HG02840 (cell line): Measurements from ENCODE around the gene MYH9.

Source experiments
- ATAC-seq: cut with Tn5 transposase; IDR thresholded peaks from one replicate; pipeline ENCODE4 v1.9.1; 2021; ENCODE audit warnings: mild to moderate bottlenecking, moderate library complexity, moderate number of reproducible peaks; ENCODE audit not compliant: unreplicated experiment, low FRiP score

The MYH9 gene

GRCh38 chr22:36351921-36352802 lies 35.6 kb downstream of the MYH9 start:
- ATAC-seq, result no peak

DNA sequence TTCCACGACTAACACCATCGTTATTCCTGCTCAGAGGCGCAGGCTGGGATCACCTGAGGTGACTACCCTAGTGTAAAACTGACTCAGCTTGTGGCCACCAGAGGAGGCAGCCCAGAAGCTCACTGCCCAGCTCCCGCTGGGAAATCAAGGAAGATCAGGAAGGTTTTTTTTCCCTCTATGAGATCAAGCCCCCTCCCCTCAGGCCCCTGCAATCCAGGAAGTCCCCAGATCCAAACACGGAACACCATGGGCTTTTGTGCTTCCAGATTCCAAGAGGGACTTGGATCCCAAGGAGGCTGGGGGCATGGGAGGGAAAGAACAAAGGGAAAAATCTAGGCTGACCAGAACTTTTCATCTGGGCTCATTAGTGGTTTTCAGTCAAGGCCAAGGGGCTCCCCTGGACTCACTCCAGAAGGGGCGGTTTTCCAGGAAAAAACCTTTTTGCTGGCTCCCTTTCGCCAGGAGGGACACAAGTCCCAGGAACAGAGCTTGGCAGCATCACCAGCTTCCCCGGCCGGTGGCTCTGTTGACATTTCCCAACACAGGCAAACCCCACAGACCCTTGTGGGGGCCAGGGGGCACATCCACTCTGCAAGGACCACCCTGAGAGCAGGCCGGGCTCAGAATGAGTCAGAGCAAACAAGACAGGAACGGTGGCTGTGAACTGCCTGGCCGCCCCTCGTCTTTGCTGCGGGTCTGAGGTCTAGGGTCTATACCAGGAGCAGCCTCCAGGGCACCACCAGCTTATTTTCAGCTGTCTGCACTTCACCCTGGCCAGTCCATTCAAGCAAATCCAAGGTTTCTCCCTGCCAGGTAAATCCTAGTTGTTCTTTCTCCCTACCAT lies 36.8 kb downstream of the MYH9 start:
- no peak for ATAC-seq

GRCh38 chr22:36349726-36350125 lies 38.0 kb downstream of the MYH9 start:
- no peak for ATAC-seq

- ATAC-seq, result no peak
Measured at GRCh38 chr22:36348760-36349159, 39.0 kb downstream of the MYH9 start.

DNA sequence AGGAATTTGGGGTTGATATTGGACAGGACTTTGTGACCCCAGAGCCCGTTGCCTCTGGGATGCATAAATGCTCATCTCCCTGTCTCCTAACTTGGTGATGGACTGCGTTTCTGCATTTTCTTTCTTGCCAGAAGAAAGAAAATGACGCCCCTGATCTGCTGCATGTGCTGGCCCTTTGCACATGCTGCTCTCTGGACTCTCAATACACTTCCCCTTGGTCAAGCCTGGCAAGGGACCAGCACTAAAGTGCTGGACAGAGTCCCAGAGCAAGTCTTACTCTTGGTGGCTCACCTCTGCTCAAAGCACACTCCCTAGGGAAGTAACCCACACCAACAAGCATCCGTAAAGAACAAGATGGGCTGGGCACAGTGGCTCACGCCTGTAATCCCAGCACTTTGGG lies 40.7 kb downstream of the MYH9 start:
- ATAC-seq, result no peak

DNA sequence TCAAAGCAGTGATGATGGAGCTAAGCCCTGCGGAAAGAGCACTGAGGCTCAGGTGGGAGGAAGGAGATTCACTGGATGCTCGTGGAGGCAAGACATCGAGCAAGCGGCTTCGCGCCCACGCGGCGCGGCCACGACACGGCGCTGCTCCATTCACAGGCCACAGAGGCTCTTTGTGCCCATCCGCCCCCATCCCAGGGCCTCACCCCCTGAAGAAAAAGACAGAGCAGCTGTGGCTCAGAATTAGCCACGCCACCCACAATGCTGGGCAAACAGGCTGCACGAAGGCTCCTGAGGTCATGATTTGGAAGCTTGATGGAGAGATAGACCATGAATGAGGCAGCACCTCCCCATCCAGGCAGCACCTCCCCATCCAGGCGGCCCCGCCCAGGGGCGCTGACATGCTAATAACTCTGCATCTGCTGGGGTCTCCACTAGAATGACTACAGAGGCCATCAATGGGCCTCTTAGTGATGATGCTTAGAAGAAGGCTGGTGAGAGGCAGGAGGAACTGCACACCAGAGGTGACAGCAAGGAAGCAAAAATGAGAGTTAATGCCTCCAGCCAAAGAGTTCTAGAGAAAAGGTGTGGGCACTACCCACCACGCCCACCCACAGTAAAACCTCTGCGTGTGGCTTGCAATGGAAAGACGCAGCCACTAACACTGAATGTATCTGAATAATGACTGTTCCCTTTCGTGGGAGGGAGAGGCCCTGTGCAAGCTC lies 43.5 kb downstream of the MYH9 start:
- no peak for ATAC-seq

DNA sequence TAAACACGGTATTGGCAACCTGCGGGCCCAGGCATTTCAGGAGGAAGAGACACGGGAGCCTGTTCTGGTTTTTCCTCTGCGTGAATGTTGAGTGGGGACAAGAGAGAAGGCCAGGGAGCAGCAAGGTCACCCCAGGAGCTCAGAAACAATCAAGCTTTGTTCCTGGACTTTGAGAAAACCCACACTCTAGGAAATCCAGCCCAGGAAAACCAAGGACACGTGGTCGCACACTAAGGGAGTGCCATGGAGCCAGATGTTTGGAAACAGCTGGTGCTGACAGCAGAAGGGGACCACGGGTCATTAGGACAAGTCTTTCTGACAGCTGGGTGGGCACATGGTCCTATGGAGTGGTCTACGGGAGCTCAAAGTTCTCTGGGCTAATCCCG lies 44.1 kb downstream of the MYH9 start:
- ATAC-seq, result no peak

- no peak for ATAC-seq
Measured at GRCh38 chr22:36343070-36343719, 44.6 kb downstream of the MYH9 start.

DNA sequence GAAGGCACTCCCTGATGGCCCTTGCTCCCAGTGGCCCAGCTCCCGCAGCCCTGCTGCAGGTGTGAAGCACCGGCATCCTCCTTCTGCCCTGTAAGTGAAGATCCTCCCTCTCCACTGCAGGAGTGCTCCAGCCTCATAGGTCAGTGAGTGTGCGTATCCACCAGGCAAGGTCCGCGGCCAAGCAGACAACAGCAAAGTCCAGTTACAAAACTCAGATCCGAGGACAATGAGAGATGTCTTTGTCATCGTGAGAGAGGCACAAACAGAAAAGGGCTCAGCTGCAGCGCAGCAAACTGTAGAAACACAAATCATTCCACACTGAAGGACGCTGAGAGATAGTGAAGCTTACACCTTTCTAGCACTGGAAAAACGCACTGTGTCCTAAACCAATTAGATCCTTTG lies 46.1 kb downstream of the MYH9 start:
- no peak for ATAC-seq

DNA sequence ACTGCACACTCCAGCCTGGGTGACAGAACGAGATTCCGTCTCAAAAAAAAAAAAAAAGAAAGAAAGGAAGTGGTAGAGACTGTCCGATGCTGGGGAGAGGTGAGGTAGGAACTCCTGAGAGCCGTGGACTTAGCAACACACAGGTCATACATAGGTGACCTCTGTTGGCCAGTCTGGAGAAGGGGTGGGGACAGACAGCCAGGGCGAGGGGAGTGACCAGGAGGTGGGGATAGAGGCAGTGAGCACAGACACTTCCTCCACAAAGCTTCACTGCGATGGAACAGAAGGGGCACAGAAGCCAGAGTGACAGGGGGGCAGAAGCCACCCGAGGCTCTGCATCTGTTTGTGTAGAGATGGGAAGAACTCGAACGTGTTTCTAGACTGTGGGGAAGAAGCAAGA lies 47.1 kb downstream of the MYH9 start:
- ATAC-seq, result no peak

GRCh38 chr22:36339171-36340065 lies 48.3 kb downstream of the MYH9 start:
- ATAC-seq, result no peak

- ATAC-seq, result no peak
Measured at GRCh38 chr22:36337365-36338130, 50.2 kb downstream of the MYH9 start.

- no peak for ATAC-seq
Measured at GRCh38 chr22:36336246-36337182, 51.3 kb downstream of the MYH9 start.

GRCh38 chr22:36335621-36336020 lies 52.1 kb downstream of the MYH9 start:
- ATAC-seq, result no peak

DNA sequence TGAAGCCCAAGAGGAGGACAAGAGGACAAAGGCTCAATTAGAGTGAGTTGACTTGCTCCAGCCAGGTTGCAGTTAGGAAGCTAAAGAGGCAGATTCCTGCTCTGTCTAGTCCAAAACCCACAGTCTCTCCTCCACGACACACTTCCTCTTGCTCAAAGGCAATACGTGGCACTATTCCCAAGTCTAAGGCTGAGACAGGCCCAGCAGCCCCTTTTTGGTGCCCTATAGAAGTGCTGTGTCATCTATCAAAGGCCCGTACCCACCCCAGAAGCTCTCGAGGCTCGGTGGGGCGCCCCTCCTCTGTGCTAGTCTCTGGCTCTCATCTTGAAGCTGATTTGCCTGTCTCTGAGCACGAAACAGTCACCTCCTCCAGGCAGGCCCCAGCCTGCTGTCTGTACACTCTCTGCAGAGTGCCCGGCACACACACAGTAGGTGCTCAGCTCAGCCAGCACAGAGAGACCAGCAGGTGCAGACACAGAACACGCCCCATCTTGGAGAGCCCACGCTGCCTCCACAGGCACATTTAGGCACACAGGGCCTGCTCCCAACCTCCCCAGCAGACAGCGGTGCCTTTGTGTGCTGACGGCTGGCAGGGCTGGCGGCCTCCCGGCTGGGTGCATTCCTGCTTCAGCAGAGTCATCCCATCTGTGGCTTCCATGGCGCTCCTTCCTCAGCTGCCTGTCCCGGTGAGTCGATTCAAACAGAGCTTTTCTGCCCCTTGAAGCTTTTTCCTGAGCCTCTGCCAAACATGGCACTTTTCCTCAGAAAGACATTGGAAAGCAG lies 52.8 kb downstream of the MYH9 start:
- ATAC-seq, result no peak

- ATAC-seq, result no peak
Measured at GRCh38 chr22:36334081-36334820, 53.5 kb downstream of the MYH9 start.
